SH-SY5Y (cell line): ENCODE data around the gene POLR2E.

ENCODE experiments used
- GATA2 ChIP-seq: IDR thresholded peaks from 2 replicates; pipeline ENCODE4 v1.6.1; 2011; ENCODE audit warnings: mild to moderate bottlenecking, low read depth, low read length
- GATA3 ChIP-seq: IDR thresholded peaks from 2 replicates; pipeline ENCODE4 v1.6.1; 2011; ENCODE audit warnings: low read depth, mild to moderate bottlenecking, low read length, moderate library complexity

DNA sequence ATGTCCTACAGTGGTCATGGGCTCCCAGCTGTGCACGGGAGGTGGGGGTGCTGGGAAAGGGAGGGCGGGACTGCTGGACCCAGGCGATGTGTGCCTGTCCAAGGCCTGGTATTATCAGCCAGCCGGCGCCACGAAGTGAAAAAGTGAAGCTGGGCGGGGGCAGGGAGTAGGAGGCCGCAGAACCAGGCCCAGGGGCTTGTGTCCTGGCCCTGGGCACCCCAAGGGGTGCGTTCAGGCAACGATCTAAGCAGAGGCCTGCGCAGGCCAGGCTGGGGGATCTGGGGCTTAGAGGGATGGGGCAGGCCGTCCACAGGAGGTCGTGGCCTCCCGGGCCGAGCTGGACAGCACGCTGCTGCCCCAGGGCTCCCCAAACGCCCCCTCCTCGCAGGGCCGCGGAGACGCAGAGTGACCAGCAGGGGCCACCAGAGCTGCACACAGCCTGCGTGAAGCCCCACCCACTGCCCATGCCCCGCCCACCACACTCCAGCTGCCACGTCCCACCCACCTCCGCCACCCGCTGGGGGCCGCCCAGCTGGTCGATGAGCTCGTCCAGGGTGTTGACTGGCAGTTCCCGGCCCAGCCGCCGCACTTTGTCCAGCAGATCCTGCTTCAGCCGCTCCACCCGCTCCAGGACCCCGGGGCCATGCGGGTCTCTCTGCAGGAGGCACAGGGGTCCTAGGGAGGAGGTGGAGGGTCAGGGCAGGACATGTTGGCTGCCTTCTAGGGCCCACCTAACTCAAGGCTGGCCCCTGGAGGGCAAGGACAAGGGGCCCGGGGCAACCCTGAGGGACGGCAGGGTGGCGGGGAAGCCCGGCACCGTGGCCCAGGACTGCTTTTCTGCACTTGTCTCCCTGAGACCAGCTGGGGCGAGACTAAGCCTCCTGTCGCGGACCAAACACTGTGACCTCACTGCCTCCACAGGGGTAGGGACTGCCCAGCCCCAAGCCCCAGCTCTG is 18.1 kb upstream of the POLR2E start:
- TF ChIP-seq GATA2, result no peak
- no peak for TF ChIP-seq GATA3
